Activated T-cell treated with anti-CD3 and anti-CD28 coated beads, Interleukin-2, amount 50 U/mL, for 72 hours (primary cell): ENCODE results near the gene MSANTD3. TPM values are rescaled to one million over a fixed set of nuclear protein-coding genes. Genes with fewer than 3 reads are reported as not detected.
A peak's percentile ranks its signal among the peaks of the same experiment; 100 is the strongest.

Experiments used
- ATAC-seq, 2 donors: fragments of 150-1000 bp; cut with Tn5 transposase; replicated peaks in 1 of 2; 2 replicates each; pipeline ENCODE4 v1.10.0; 2021; ENCODE audit warnings: moderate library complexity in 2 of 2, mild to moderate bottlenecking in 1 of 2
- DNase-seq, 2 donors: peaks; one replicate each; pipeline ENCODE4 v3.0.0; 2021 to 2022; ENCODE audit warnings: mixed read lengths in 1 of 2
- H3K27ac Mint-ChIP-seq: one replicate; pipeline ENCODE4 v1.8.0; 2022; ENCODE audit warnings: mild to moderate bottlenecking, moderate library complexity, mixed read lengths
- H3K27me3 Mint-ChIP-seq: one replicate; pipeline ENCODE4 v1.8.0; 2022; ENCODE audit warnings: low read depth, mixed read lengths
- H3K36me3 Mint-ChIP-seq, 2 donors: one replicate each; pipeline ENCODE4 v1.8.0; 2022; ENCODE audit warnings: mixed read lengths in 2 of 2, mild to moderate bottlenecking in 1 of 2; ENCODE audit not compliant: insufficient read depth in 2 of 2
- H3K4me1 Mint-ChIP-seq: one replicate; pipeline ENCODE4 v1.8.0; 2022; ENCODE audit warnings: low read depth, mixed read lengths
- H3K4me3 Mint-ChIP-seq, 2 donors: one replicate each; pipeline ENCODE4 v1.8.0; 2022; ENCODE audit warnings: mild to moderate bottlenecking in 2 of 2, mixed read lengths in 2 of 2, moderate library complexity in 2 of 2
- H3K9me3 Mint-ChIP-seq, 2 donors: one replicate each; pipeline ENCODE4 v1.8.0; 2022; ENCODE audit warnings: mixed read lengths in 2 of 2
- total RNA-seq, 2 donors: library from RNA; stranded (reverse); gene quantifications; one replicate each; pipeline ENCODE4 v1.2.3, GENCODE V29; 2022

Gene MSANTD3
- total RNA-seq, 2 donors from 2014 or later = 15.1 to 15.9 TPM

- Mint-ChIP-seq H3K36me3 (peaks cover 2% of the 10 kb centered on the region in 2 donors), H3K27ac (no peak overlapping the region), H3K4me3 (no peak overlapping the region), H3K9me3 (no peaks in the 10 kb centered on the region), H3K27me3 (no peaks in the 10 kb centered on the region), H3K4me1 (no peaks in the 10 kb centered on the region)
- ATAC-seq (no peak), DNase-seq (no peak)
Observed at GRCh38 chr9:100457517-100457916, 30.6 kb downstream of the MSANTD3 start.

GRCh38 chr9:100459963-100460362 is 33.0 kb downstream of the MSANTD3 start:
- Mint-ChIP-seq H3K4me1 (no peaks in the 10 kb centered on the region), H3K27ac (no peak overlapping the region), H3K9me3 (no peaks in the 10 kb centered on the region), H3K36me3 (no peaks in the 10 kb centered on the region), H3K4me3 (no peak overlapping the region), H3K27me3 (no peaks in the 10 kb centered on the region)
- no peak for DNase-seq
- no peak for ATAC-seq

- Mint-ChIP-seq H3K4me1 (peaks cover 4% of the 10 kb centered on the region), H3K4me3 (no peak overlapping the region), H3K27me3 (peaks cover 7% of the 10 kb centered on the region), H3K27ac (no peak overlapping the region), H3K9me3 (no peaks in the 10 kb centered on the region), H3K36me3 (no peaks in the 10 kb centered on the region)
- no peak for ATAC-seq
- no peak for DNase-seq
Observed at GRCh38 chr9:100465274-100465673, 38.3 kb downstream of the MSANTD3 start.

GRCh38 chr9:100465761-100466160 is 38.8 kb downstream of the MSANTD3 start:
- Mint-ChIP-seq H3K4me3 (no peak overlapping the region), H3K27me3 (peaks cover 12% of the 10 kb centered on the region), H3K4me1 (peaks cover 4% of the 10 kb centered on the region), H3K9me3 (no peaks in the 10 kb centered on the region), H3K36me3 (no peaks in the 10 kb centered on the region), H3K27ac (no peak overlapping the region)
- ATAC-seq (no peak), DNase-seq (no peak)

- Mint-ChIP-seq H3K4me1 (peaks cover 4% of the 10 kb centered on the region), H3K4me3 (no peak overlapping the region), H3K36me3 (no peaks in the 10 kb centered on the region), H3K27ac (no peak overlapping the region), H3K27me3 (peaks cover 13% of the 10 kb centered on the region), H3K9me3 (no peaks in the 10 kb centered on the region)
- ATAC-seq = no peak
- no peak for DNase-seq
Observed at GRCh38 chr9:100466171-100466828, 39.4 kb downstream of the MSANTD3 start.

GRCh38 chr9:100466829-100467221 is 39.9 kb downstream of the MSANTD3 start:
- ATAC-seq (no peak), DNase-seq (no peak)
- Mint-ChIP-seq H3K4me3 (no peak overlapping the region), H3K27ac (no peak overlapping the region), H3K36me3 (no peaks in the 10 kb centered on the region), H3K4me1 (peaks cover 4% of the 10 kb centered on the region), H3K9me3 (no peaks in the 10 kb centered on the region), H3K27me3 (peaks cover 16% of the 10 kb centered on the region)

GRCh38 chr9:100468041-100468440 is 41.1 kb downstream of the MSANTD3 start:
- DNase-seq (no peak), ATAC-seq (no peak)
- H3K4me1 Mint-ChIP-seq = peaks cover 10% of the 10 kb centered on the region
- H3K9me3 Mint-ChIP-seq = no peaks in the 10 kb centered on the region
- no peak overlapping the region for H3K4me3 Mint-ChIP-seq
- H3K36me3 Mint-ChIP-seq = peaks cover 0 to 1% of the 10 kb centered on the region in 2 donors
- H3K27ac Mint-ChIP-seq = no peak overlapping the region
- peaks cover 25% of the 10 kb centered on the region for H3K27me3 Mint-ChIP-seq

- Mint-ChIP-seq H3K4me3 (peak overlapping the region; percentile 56 to 69), H3K9me3 (no peaks in the 10 kb centered on the region), H3K27ac (no peak overlapping the region), H3K4me1 (peaks cover 18% of the 10 kb centered on the region), H3K36me3 (peaks cover 0 to 1% of the 10 kb centered on the region in 2 donors), H3K27me3 (peaks cover 47% of the 10 kb centered on the region)
- ATAC-seq (no peak), DNase-seq (no peak)
Observed at GRCh38 chr9:100472268-100472667, 45.3 kb downstream of the MSANTD3 start.

- Mint-ChIP-seq H3K27me3 (peaks cover 47% of the 10 kb centered on the region), H3K9me3 (no peaks in the 10 kb centered on the region), H3K36me3 (peaks cover 0 to 1% of the 10 kb centered on the region in 2 donors), H3K4me3 (peak within 1 kb of the TSS; percentile 70 to 87), H3K27ac (no peak within 1 kb of the TSS), H3K4me1 (peaks cover 15% of the 10 kb centered on the region)
- DNase-seq (peak; percentile 70 to 73), ATAC-seq (peak; percentile 82 to 88)
Observed at GRCh38 chr9:100472788-100473275, 45.9 kb downstream of the MSANTD3 start, which contains the start of gene TMEFF1. TSS of gene TMEFF1 (plus strand) at chr9:100473149. CDS start at chr9:100473545, 396 bp downstream.

- ATAC-seq (peak; percentile 74 to 76), DNase-seq (peak; percentile 58 to 60)
- H3K4me1 Mint-ChIP-seq = peaks cover 14% of the 10 kb centered on the region
- peaks cover 47% of the 10 kb centered on the region for H3K27me3 Mint-ChIP-seq
- H3K4me3 Mint-ChIP-seq = peak overlapping the region; percentile 70 to 87
- no peaks in the 10 kb centered on the region for H3K9me3 Mint-ChIP-seq
- H3K36me3 Mint-ChIP-seq = peaks cover 0 to 1% of the 10 kb centered on the region in 2 donors
- no peak overlapping the region for H3K27ac Mint-ChIP-seq
Observed at GRCh38 chr9:100473276-100474081, 46.5 kb downstream of the MSANTD3 start.

GRCh38 chr9:100474082-100474923 is 47.4 kb downstream of the MSANTD3 start:
- no peaks in the 10 kb centered on the region for H3K9me3 Mint-ChIP-seq
- peak overlapping the region; percentile 70 to 87 for H3K4me3 Mint-ChIP-seq
- peaks cover 45% of the 10 kb centered on the region for H3K27me3 Mint-ChIP-seq
- H3K36me3 Mint-ChIP-seq = peaks cover 0 to 1% of the 10 kb centered on the region in 2 donors
- DNase-seq (peak; percentile 6 to 16), ATAC-seq (no peak)
- H3K4me1 Mint-ChIP-seq = peaks cover 14% of the 10 kb centered on the region
- no peak overlapping the region for H3K27ac Mint-ChIP-seq

- H3K27ac Mint-ChIP-seq = no peak overlapping the region
- peaks cover 0 to 1% of the 10 kb centered on the region in 2 donors for H3K36me3 Mint-ChIP-seq
- no peak for ATAC-seq
- peaks cover 14% of the 10 kb centered on the region for H3K4me1 Mint-ChIP-seq
- peaks cover 0 to under 1% of the 10 kb centered on the region in 2 donors for H3K9me3 Mint-ChIP-seq
- H3K27me3 Mint-ChIP-seq = peaks cover 40% of the 10 kb centered on the region
- peak overlapping the region in 1 of 2 donors; percentile 87 for H3K4me3 Mint-ChIP-seq
- no peak for DNase-seq
Observed at GRCh38 chr9:100474924-100475276, 48.0 kb downstream of the MSANTD3 start.
